Parathyroid adenoma (tissue), 2 donors: ENCODE results near the gene LYVE1.

Source experiments
- H2AFZ ChIP-seq: fragments of 300-600 bp; sonication (generic); one replicate; pipeline ENCODE4 v1.7.0; 2017; ENCODE audit warnings: antibody characterized with exemption, mild to moderate bottlenecking
- H3K27ac ChIP-seq: fragments of 300-600 bp; sonication (generic); one replicate; pipeline ENCODE4 v1.7.0; 2017
- H3K27me3 ChIP-seq: fragments of 300-600 bp; sonication (generic); one replicate; pipeline ENCODE4 v1.7.0; 2017; ENCODE audit warnings: low read length; ENCODE audit not compliant: control insufficient read depth, insufficient read depth
- H3K36me3 ChIP-seq: fragments of 300-600 bp; sonication (generic); one replicate; pipeline ENCODE4 v1.7.0; 2017; ENCODE audit warnings: low read length; ENCODE audit not compliant: control insufficient read depth, insufficient read depth
- H3K4me1 ChIP-seq: fragments of 300-600 bp; sonication (generic); one replicate; pipeline ENCODE4 v1.7.0; 2017; ENCODE audit warnings: control low read depth
- H3K4me2 ChIP-seq: fragments of 300-600 bp; sonication (generic); one replicate; pipeline ENCODE4 v1.7.0; 2017; ENCODE audit warnings: low read length
- H3K4me3 ChIP-seq: fragments of 300-600 bp; sonication (generic); one replicate; pipeline ENCODE4 v1.7.0; 2017; ENCODE audit warnings: low read depth, low read length
- H3K79me2 ChIP-seq: fragments of 300-600 bp; sonication (generic); one replicate; pipeline ENCODE4 v1.7.0; 2017; ENCODE audit warnings: control low read depth
- H3K9ac ChIP-seq: fragments of 300-600 bp; sonication (generic); one replicate; pipeline ENCODE4 v1.7.0; 2017; ENCODE audit warnings: mild to moderate bottlenecking
- H3K9me3 ChIP-seq: fragments of 300-600 bp; sonication (generic); one replicate; pipeline ENCODE4 v1.7.0; 2017; ENCODE audit warnings: low read length; ENCODE audit not compliant: control insufficient read depth
- TF ChIP-seq, protein P1 (sequence below): fragments of 300-600 bp; sonication (generic); IDR thresholded peaks from one replicate; pipeline ENCODE4 v1.7.0; 2017; ENCODE audit warnings: antibody characterized with exemption, mild to moderate bottlenecking
- donor health status: primary hyperparathyroidism.

LYVE1 gene

DNA sequence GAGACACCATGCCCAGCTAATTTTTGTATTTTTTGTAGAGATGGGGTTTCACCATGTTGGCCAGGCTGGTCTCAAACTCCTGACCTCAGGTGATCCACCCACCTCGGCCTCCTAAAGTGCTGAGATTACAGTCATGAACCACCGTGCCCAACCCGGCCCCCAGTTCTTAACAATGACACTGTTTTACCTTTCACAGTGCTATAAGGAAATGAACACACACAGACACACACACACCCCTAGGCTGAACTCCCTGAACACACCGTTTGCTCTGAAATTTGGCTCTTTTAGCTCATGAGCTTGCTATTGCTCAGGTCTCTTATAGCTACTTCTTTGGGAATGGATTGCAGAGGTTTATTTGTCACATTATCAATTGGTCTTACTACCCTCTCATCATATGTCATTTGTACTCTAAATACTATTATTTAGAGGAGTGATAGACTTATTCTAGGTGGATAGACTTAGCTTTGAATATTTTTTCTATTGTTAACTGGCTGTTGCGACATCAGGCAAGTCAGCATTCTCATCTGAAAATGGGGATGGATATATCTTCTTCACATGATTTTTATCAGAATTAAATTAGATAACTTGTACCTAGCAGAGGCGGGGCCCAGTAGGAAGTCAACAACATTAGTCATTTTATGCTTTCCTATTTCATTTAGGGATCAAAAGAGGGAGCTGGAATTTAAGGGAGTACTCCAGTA lies 2.1 kb downstream of the LYVE1 start:
- Histone ChIP-seq H3K27ac (no peak overlapping the region), H3K9ac (no peak overlapping the region), H3K4me1 (no peaks in the 10 kb centered on the region), H2AFZ (no peak overlapping the region), H3K79me2 (no peaks in the 10 kb centered on the region), H3K4me3 (no peak overlapping the region), H3K4me2 (no peak overlapping the region), H3K9me3 (no peaks in the 10 kb centered on the region), H3K27me3 (no peaks in the 10 kb centered on the region), H3K36me3 (no peaks in the 10 kb centered on the region)
- TF ChIP-seq, protein P1, sequence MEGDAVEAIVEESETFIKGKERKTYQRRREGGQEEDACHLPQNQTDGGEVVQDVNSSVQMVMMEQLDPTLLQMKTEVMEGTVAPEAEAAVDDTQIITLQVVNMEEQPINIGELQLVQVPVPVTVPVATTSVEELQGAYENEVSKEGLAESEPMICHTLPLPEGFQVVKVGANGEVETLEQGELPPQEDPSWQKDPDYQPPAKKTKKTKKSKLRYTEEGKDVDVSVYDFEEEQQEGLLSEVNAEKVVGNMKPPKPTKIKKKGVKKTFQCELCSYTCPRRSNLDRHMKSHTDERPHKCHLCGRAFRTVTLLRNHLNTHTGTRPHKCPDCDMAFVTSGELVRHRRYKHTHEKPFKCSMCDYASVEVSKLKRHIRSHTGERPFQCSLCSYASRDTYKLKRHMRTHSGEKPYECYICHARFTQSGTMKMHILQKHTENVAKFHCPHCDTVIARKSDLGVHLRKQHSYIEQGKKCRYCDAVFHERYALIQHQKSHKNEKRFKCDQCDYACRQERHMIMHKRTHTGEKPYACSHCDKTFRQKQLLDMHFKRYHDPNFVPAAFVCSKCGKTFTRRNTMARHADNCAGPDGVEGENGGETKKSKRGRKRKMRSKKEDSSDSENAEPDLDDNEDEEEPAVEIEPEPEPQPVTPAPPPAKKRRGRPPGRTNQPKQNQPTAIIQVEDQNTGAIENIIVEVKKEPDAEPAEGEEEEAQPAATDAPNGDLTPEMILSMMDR = no peak

DNA sequence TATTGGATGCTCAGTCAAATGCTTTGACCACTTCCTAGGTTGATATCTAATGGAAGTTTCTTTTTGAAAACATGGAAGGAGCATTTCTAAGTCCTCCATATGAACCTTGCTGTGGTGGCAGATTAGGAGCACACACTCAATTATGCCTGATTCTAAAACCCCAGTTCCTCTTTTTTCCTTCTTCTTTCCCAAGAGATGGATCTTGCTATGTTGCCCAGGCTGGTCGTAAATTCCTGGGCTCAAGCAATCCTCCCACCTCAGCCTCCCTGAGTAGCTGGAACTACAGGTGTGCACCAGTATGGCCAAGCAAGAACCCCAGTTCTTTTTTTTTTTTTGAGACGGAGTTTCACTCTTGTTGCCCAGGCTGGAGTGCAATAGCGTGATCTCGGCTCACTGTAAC lies 3.0 kb downstream of the LYVE1 start:
- H3K27ac ChIP-seq = no peak overlapping the region
- H2AFZ ChIP-seq = no peak overlapping the region
- no peak overlapping the region for H3K9ac ChIP-seq
- no peaks in the 10 kb centered on the region for H3K79me2 ChIP-seq
- H3K27me3 ChIP-seq = no peaks in the 10 kb centered on the region
- no peaks in the 10 kb centered on the region for H3K36me3 ChIP-seq
- H3K4me3 ChIP-seq = no peak overlapping the region
- TF ChIP-seq, protein P1 = no peak
- no peaks in the 10 kb centered on the region for H3K4me1 ChIP-seq
- H3K9me3 ChIP-seq = no peaks in the 10 kb centered on the region
- no peak overlapping the region for H3K4me2 ChIP-seq

DNA sequence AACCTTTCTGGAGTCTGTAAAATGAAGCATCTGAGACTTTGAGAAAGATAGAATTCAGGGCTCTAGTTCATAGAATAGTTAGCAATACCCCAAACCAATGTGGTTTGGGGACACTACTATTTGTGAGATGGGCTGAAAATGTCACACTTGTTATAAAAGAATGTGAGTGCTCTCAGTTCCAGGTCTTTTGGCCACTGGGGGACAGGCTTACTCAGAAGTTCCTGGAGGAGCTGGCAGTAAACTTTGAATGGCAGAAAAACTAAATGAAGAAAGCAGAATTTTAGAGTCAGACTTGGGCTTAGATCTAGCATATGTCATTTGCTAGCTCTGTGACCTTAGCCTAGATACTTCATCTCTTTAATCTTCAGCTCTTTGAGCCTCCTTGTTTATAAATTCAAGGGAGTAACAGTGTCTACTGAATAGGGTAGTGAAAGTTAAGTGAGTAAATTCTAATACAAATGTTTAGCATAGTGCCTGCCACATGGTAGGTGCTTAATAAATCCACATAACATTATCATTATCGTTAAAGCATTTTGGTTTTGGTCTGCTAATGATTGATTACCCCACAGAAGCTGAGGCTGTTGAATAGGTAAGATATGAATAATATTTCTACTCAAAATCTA lies 3.7 kb downstream of the LYVE1 start:
- Histone ChIP-seq H3K4me1 (no peaks in the 10 kb centered on the region), H3K27me3 (no peaks in the 10 kb centered on the region), H3K9me3 (no peaks in the 10 kb centered on the region), H3K27ac (no peak overlapping the region), H3K4me3 (no peak overlapping the region), H3K9ac (no peak overlapping the region), H3K79me2 (no peaks in the 10 kb centered on the region), H2AFZ (no peak overlapping the region), H3K36me3 (no peaks in the 10 kb centered on the region), H3K4me2 (no peak overlapping the region)
- TF ChIP-seq, protein P1 = peak; percentile 30

DNA sequence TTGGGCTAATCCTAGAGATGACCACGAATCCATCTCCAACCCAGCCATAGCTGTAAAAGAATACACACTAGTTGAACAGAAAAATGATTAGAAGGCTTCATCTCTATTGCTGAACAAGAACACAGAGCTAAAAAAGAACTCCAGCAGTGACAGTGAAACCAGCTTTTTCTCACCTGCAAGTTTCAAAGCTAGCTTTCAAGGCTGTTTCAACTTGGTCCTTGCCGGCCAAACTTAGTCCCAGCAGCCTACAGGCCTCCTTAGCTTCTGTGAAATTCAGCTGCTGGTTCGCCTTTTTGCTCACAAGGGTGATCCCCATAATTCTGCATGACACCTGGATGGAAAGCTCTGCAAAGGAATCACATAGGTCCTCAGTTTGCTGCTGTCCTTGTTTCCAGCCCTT lies 4.4 kb downstream of the LYVE1 start:
- TF ChIP-seq, protein P1 = no peak
- Histone ChIP-seq H3K4me2 (no peak overlapping the region), H3K27ac (no peak overlapping the region), H3K9ac (no peak overlapping the region), H3K4me3 (no peak overlapping the region), H2AFZ (no peak overlapping the region), H3K36me3 (no peaks in the 10 kb centered on the region), H3K4me1 (no peaks in the 10 kb centered on the region), H3K27me3 (no peaks in the 10 kb centered on the region), H3K9me3 (no peaks in the 10 kb centered on the region), H3K79me2 (no peaks in the 10 kb centered on the region)

DNA sequence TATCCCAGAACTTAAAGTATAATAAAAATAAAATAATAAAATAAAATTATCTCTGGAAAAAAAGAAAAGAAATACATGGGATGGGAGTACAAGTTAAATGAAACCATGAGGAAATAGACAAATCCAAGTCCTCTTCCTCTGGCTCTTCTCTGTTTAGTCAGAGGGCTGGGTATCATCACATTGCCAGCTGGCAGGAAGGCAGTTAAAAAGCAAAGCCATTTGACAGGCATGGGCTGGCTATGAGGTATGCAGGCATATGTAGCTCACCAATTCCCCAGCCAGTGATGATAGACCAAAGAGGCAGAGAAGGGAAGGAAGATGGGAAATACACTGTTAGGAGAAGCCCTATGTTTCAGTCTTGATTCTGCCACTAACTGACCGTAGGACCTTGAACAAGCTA lies 6.5 kb downstream of the LYVE1 start:
- Histone ChIP-seq H2AFZ (no peak overlapping the region), H3K27me3 (no peaks in the 10 kb centered on the region), H3K4me3 (no peak overlapping the region), H3K36me3 (no peaks in the 10 kb centered on the region), H3K9me3 (no peaks in the 10 kb centered on the region), H3K4me2 (no peak overlapping the region), H3K79me2 (no peaks in the 10 kb centered on the region), H3K27ac (no peak overlapping the region), H3K4me1 (no peaks in the 10 kb centered on the region), H3K9ac (no peak overlapping the region)
- TF ChIP-seq, protein P1 = no peak
